OCI-LY1 (cell line): Measurements from ENCODE around the gene POP7.
"Not testable (repeated sequence)": the region's sequence is repeated elsewhere in the genome, so short reads cannot be mapped to it uniquely, and the experiment has no call there.

ENCODE experiments used
- H2AFZ ChIP-seq: fragments of 200-600 bp; sonication (generic), shearing (Covaris generic); 2 replicates; pipeline ENCODE4 v1.6.0; 2014; ENCODE audit warnings: antibody characterized with exemption, mild to moderate bottlenecking, low read length
- H3F3A ChIP-seq: fragments of 200-600 bp; sonication (generic), shearing (Covaris generic); 2 replicates; pipeline ENCODE4 v1.6.0; 2014; ENCODE audit warnings: mild to moderate bottlenecking, antibody characterized with exemption, low read length, moderate library complexity; ENCODE audit not compliant: insufficient read depth
- H3K27ac ChIP-seq: fragments of 200-600 bp; sonication (generic); 2 replicates; pipeline ENCODE4 v1.5.1; 2014; ENCODE audit warnings: low read length, mixed run types, mild to moderate bottlenecking, low read depth; ENCODE audit not compliant: poor library complexity, severe bottlenecking
- H3K27me3 ChIP-seq: fragments of 200-600 bp; sonication (generic); 2 replicates; pipeline ENCODE4 v1.6.0; 2014; ENCODE audit warnings: antibody characterized with exemption, mild to moderate bottlenecking, low read length, moderate library complexity; ENCODE audit not compliant: insufficient read depth
- H3K36me3 ChIP-seq: fragments of 200-600 bp; sonication (generic); 2 replicates; pipeline ENCODE4 v1.6.1; 2014; ENCODE audit warnings: mild to moderate bottlenecking, antibody characterized with exemption, low read length, moderate library complexity, mixed read lengths; ENCODE audit not compliant: insufficient read depth
- H3K4me1 ChIP-seq: fragments of 200-600 bp; sonication (generic); 2 replicates; pipeline ENCODE4 v1.5.1; 2014; ENCODE audit warnings: mild to moderate bottlenecking, low read length, moderate library complexity; ENCODE audit not compliant: insufficient read depth, severe bottlenecking
- H3K4me2 ChIP-seq: fragments of 200-600 bp; sonication (generic), shearing (Covaris generic); 2 replicates; pipeline ENCODE4 v1.6.1; 2014; ENCODE audit warnings: low read length
- H3K4me3 ChIP-seq: fragments of 200-600 bp; sonication (generic); 2 replicates; pipeline ENCODE4 v1.5.1; 2014; ENCODE audit warnings: low read length, low read depth, mild to moderate bottlenecking, mixed read lengths; ENCODE audit not compliant: poor library complexity, severe bottlenecking
- H3K79me2 ChIP-seq: fragments of 200-600 bp; shearing (Covaris generic); 2 replicates; pipeline ENCODE4 v1.6.1; 2016; ENCODE audit warnings: mixed run types, low read length, mixed read lengths; ENCODE audit not compliant: insufficient read depth
- H3K9ac ChIP-seq: fragments of 200-600 bp; sonication (generic), shearing (Covaris generic); 2 replicates; pipeline ENCODE4 v1.6.1; 2014; ENCODE audit warnings: mild to moderate bottlenecking, low read length, mixed read lengths
- H3K9me2 ChIP-seq: fragments of 200-600 bp; sonication (generic), shearing (Covaris generic); 2 replicates; pipeline ENCODE4 v1.6.1; 2014; ENCODE audit warnings: low read depth, mild to moderate bottlenecking, low read length, mixed read lengths
- H3K9me3 ChIP-seq: fragments of 200-600 bp; shearing (Covaris generic); 2 replicates; pipeline ENCODE4 v1.6.1; 2014; ENCODE audit warnings: low read length, mixed read lengths
- H4K20me1 ChIP-seq: fragments of 200-600 bp; sonication (generic), shearing (Covaris generic); 2 replicates; pipeline ENCODE4 v1.6.0; 2016; ENCODE audit warnings: mild to moderate bottlenecking, low read length; ENCODE audit not compliant: insufficient read depth
- EZH2 ChIP-seq: fragments of 200-600 bp; sonication (generic), shearing (Covaris generic); IDR thresholded peaks from 2 replicates; pipeline ENCODE4 v1.8.0; 2017; ENCODE audit warnings: borderline replicate concordance, mixed run types, mild to moderate bottlenecking, antibody characterized with exemption, low read length, moderate library complexity, mixed read lengths
- TF ChIP-seq, protein P1 (sequence below): fragments of 200-600 bp; sonication (generic), shearing (Covaris generic); IDR thresholded peaks from 2 replicates; pipeline ENCODE4 v1.5.1; 2017; ENCODE audit warnings: mild to moderate bottlenecking, antibody characterized with exemption, low read length, moderate library complexity, mixed read lengths

The POP7 gene

DNA sequence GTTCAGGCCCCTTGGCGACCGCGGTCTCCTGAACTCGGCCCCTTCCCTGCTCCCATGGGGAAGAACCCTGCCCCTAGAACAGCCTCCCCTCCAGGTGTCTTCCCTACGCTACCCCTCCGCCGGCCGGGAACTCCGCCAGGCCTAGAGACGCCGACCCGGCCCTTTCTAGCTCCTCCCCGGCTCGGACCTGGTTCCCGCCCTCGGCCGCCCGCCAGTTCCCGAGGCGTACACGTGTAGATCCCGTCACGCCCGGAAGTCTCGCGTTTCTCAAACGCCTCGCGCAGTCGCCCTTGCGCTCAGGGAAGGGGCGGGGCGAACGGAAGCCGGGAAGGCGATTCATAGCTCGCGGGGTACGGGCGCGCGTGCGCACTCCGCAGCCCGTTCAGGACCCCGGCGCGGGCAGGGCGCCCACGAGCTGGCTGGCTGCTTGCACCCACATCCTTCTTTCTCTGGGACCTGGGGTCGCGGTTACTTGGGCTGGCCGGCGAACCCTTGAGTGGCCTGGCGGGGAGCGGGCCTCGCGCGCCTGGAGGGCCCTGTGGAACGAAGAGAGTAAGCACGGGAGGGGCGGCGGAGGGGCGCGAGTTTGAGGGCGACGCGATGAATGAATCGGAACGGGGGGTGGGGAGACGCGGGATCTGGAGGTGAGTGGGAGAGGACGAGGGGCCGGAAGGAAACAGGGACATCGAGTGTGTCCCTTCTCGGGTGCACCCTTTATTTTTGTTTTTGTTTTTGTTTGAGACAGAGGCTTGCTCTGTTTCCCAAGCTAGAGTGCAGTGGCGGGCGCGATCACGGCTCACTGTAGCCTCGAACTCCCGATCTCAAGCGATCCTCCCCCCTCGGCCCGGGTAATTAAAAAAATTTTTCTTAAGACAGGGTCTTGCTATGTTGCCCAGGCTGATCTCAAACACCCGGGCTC is at the start of gene POP7:
TSS of gene POP7 (plus strand) at position 369 of the 919 bp plus-strand sequence. CDS start 710 bp downstream, outside the sequence.
- peaks cover 23% of the 10 kb centered on the region for H3K36me3 ChIP-seq
- H3K4me3 ChIP-seq, result peak within 1 kb of the TSS; percentile 84
- H3K4me2 ChIP-seq, result peak within 1 kb of the TSS; percentile 77
- H3K9me2 ChIP-seq, result no peaks in the 10 kb centered on the region
- peak within 1 kb of the TSS; percentile 50 for H3K27ac ChIP-seq
- peak within 1 kb of the TSS; percentile 3; the same call in 1 of the 2 replicates for H2AFZ ChIP-seq
- no peaks in the 10 kb centered on the region for H4K20me1 ChIP-seq
- TF ChIP-seq, protein P1, sequence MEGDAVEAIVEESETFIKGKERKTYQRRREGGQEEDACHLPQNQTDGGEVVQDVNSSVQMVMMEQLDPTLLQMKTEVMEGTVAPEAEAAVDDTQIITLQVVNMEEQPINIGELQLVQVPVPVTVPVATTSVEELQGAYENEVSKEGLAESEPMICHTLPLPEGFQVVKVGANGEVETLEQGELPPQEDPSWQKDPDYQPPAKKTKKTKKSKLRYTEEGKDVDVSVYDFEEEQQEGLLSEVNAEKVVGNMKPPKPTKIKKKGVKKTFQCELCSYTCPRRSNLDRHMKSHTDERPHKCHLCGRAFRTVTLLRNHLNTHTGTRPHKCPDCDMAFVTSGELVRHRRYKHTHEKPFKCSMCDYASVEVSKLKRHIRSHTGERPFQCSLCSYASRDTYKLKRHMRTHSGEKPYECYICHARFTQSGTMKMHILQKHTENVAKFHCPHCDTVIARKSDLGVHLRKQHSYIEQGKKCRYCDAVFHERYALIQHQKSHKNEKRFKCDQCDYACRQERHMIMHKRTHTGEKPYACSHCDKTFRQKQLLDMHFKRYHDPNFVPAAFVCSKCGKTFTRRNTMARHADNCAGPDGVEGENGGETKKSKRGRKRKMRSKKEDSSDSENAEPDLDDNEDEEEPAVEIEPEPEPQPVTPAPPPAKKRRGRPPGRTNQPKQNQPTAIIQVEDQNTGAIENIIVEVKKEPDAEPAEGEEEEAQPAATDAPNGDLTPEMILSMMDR, result no peak
- no peak for TF ChIP-seq EZH2
- H3K9me3 ChIP-seq, result no peaks in the 10 kb centered on the region
- H3K9ac ChIP-seq, result peak within 1 kb of the TSS; percentile 94
- peaks cover 16% of the 10 kb centered on the region for H3K4me1 ChIP-seq
- H3K79me2 ChIP-seq, result peaks cover 8% of the 10 kb centered on the region; the same call in 1 of the 2 replicates
- H3K27me3 ChIP-seq, result no peaks in the 10 kb centered on the region
- H3F3A ChIP-seq, result no peaks in the 10 kb centered on the region

DNA sequence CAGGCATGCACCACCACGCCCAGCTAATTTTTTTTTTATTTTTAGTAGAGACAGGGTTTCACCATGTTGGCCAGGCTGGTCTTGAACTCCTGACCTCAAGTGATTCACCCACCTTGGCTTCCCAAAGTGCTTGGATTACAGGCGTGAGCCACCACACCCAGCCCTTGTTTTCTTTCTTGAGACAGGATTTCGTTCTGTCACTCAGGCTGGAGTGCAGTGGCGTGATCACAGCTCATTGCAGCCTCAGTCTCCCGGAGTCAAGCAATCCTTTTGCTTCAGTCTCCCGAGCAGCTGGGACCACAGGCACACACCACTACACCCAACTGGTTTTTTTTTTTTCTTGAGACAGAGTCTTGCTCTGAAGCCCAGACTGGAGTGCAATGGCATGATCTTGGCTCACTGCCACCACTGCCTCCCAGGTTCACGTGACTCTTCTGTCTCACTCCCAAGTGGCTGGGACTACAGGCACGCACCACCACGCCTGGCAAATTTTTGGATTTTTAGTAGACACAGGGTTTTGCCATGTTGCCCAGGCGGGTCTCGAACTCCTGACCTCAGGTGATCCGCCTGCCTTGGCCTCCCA is 43.6 kb upstream of the POP7 start:
- H3K27ac ChIP-seq, H3K79me2 ChIP-seq, H3K4me1 ChIP-seq, H2AFZ ChIP-seq, H3F3A ChIP-seq, H4K20me1 ChIP-seq, H3K9ac ChIP-seq, H3K4me3 ChIP-seq, H3K9me2 ChIP-seq, H3K4me2 ChIP-seq, H3K36me3 ChIP-seq, H3K9me3 ChIP-seq: not testable (repeated sequence)
- peaks cover 11% of the 10 kb centered on the region for H3K27me3 ChIP-seq

DNA sequence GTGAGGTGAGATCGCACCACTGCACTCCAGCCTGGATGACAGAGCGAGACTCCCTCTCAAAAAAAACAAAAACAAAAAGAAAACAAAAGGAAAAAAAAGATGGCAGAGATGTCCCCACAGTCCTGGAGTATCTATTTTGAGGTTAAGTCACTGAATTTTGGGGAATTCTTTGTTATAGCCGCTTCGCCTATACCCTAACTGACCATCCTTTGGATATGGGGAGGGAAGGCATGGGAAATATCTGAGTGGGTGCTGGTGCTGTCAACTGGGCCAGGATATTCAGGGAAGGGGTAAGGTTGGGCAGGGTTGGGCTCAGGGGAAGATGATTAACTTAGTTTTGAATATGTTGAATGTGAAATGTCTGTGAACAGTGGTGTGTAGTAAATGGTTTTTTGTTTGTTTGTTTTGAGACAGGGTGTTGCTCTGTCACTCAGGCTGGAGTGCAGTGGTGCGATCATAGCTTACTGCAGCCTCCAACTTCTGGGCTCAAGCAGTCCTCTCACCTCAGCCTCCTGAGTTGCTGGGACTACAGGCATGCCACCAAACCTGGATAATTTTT is 40.7 kb upstream of the POP7 start:
- Histone ChIP-seq H3K27me3 (0 out of 2 replicates have a peak, but pooled peaks cover 4% of the 10 kb centered on the region), H3K9me3 (no peaks in the 10 kb centered on the region), H3K4me1 (no peaks in the 10 kb centered on the region), H3K4me3 (no peak overlapping the region), H3F3A (no peaks in the 10 kb centered on the region), H3K4me2 (no peak overlapping the region), H3K79me2 (no peaks in the 10 kb centered on the region), H3K27ac (no peak overlapping the region), H3K9ac (no peak overlapping the region), H2AFZ (no peak overlapping the region), H3K9me2 (no peaks in the 10 kb centered on the region), H4K20me1 (no peaks in the 10 kb centered on the region), H3K36me3 (no peaks in the 10 kb centered on the region)
- TF ChIP-seq, protein P1, result no peak
- TF ChIP-seq EZH2, result no peak
